Measurements from ENCODE around the gene CAPN13.
"Not testable (repeated sequence)": the region's sequence is repeated elsewhere in the genome, so short reads cannot be mapped to it uniquely, and the experiment has no call there.

CAPN13 gene

DNA sequence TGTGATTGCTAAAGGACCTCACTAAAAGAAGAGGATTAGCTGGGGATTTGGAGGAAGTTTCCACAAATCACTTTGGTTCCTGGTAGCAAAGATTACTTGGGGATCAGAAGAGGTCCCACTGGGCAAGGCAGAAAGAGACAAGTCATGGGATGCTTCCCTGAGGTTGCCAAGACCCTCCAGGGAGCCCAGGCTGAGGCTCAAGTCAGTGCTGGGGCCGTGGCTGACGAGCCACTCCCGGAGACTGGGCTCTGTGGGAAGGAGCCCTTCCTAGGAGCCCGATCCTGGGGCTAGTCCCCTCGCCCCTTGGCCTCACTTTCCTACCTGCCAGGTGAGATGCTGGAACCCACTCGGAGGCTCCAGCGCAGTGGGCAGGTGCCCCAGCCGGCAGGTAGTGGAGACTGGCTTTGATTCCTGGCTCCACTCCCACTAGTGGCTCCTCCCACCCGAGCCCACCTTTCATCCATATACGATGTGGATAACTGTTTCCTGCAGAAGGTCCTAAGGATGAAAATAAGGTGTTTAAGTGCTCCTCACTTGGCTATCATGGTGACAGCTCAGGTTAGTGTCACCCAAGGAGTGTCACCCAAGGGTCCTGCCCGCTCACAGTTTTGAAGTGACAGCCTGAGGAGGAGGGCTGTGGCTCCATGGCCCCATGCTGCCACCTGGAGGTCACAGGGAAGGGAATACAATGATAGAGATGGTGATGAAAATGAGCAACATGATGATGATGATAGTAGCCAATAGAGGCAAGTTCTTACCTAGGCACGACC, 100.5 kb downstream of the CAPN13 start:
- no peak for TF ChIP-seq Cebpa-rat (IDR thresholded peaks at IDR 0.05)
- peaks cover 0 to 10% (median 3%) of the 10 kb centered on the region in 10 experiments; a peak in 7 of 20 replicates for H3K4me1 ChIP-seq
- H3K27ac ChIP-seq, result no peak overlapping the region
- no peaks in the 10 kb centered on the region for H3K36me3 ChIP-seq
- H3K4me3 ChIP-seq, result no peak overlapping the region
- H3K4me2 ChIP-seq, result no peak overlapping the region
- H3K9me3 ChIP-seq (replicated peaks in 1 of 11), result peaks cover 10 to 16% (median 13%) of the 10 kb centered on the region in 11 experiments
- peak overlapping the region in 1 of 11 experiments; percentile 39; a peak in 1 of 22 replicates for H3K9ac ChIP-seq
- H3K27me3 ChIP-seq, result no peaks in the 10 kb centered on the region
- H4K20me1 ChIP-seq, result no peaks in the 10 kb centered on the region

DNA sequence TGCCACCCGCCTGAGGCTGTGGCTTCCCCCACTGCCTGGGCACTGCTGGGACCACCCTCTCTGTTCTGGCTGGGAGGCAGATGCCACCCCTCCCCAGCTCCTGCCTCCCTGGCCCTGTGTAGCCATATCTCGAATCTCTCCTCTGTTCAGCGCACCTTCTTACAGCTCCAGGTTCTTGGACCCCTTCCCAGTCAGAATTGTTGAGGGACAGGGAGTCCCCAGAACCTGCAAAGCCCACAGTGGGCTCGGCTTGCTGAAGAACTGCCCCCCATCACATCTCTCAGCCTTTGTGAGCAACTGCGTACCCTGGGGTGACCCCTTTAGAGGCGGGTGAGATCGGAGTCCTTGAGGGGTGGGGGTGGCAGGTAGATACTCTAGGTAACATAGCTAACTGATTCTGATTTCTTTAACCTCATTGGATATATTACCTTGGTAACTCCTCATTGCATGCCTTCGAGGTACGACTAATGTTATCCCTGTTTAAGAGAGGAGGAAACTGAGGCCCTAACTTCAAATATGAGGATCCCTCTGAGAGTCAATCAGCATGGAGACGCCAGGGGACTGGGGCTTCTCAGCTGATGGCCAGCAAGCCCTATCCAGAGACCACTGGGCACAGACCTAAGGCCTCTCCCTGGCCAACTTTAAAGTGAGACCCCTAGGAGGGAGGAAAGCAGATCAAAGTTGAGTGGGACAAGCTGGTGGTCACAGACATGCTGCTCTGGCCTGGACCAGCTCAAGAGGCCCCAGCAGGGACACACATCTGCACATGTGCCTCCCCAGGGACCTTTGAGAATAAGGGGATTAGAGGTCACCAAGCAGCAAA, 101.3 kb downstream of the CAPN13 start:
- Histone ChIP-seq H4K20me1 (no peaks in the 10 kb centered on the region), H3K4me3 (no peak overlapping the region), H3K27ac (no peak overlapping the region), H3K36me3 (no peaks in the 10 kb centered on the region), H3K9ac (peak overlapping the region in 1 of 11 experiments; percentile 39; a peak in 1 of 22 replicates), H3K27me3 (no peaks in the 10 kb centered on the region), H3K9me3 (replicated peaks in 1 of 11) (peaks cover 15 to 22% (median 17%) of the 10 kb centered on the region in 11 experiments), H3K4me1 (peaks cover 0 to 10% (median 2%) of the 10 kb centered on the region in 10 experiments; a peak in 3 of 20 replicates), H3K4me2 (no peak overlapping the region)
- no peak for TF ChIP-seq Cebpa-rat (IDR thresholded peaks at IDR 0.05)

GRCh38 chr2:30705056-30705455, 102.2 kb downstream of the CAPN13 start:
- H3K4me3 ChIP-seq, result no peak overlapping the region
- H3K9ac ChIP-seq, result no peak overlapping the region
- peaks cover 15 to 25% (median 20%) of the 10 kb centered on the region in 11 experiments for H3K9me3 ChIP-seq (replicated peaks in 1 of 11)
- no peaks in the 10 kb centered on the region for H3K36me3 ChIP-seq
- no peak for TF ChIP-seq Cebpa-rat (IDR thresholded peaks at IDR 0.05)
- H3K27me3 ChIP-seq, result no peaks in the 10 kb centered on the region
- H3K4me1 ChIP-seq, result peaks cover 0 to 10% (median 2%) of the 10 kb centered on the region in 10 experiments; a peak in 3 of 20 replicates
- H4K20me1 ChIP-seq, result no peaks in the 10 kb centered on the region
- H3K4me2 ChIP-seq, result no peak overlapping the region
- no peak overlapping the region for H3K27ac ChIP-seq

DNA sequence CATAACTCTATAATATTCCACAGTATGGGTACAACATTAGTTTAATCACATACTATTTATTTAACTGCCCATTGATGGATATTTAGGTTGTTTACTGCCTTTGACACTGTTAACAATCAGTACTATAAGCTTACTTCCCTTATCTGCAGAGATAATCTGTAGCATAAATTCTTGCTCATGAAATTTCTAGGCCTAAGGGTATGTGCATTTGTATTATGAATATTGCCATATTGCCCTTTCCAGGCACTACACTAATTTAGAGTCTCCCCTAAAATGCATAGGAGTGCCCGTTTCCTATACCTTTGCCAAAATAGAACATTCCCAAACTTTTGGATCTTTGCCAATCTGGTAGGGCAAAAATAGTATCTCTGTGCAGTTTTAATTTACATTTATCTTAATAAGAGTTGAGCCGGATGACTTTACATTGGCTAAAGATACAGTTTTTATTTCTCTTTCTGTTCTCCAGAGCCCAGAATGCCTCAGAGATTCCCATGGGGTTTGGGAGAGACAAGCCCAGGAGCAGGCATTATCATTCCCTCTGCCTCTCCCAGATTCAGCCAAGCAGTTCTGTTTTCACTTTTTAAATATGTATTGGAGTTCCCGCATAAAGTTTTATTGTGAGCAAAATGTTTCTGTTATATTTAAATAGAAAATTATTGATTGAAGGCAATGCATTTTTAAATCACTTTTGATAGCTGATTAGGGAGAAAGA, 102.8 kb downstream of the CAPN13 start:
- Histone ChIP-seq H3K9ac (no peak overlapping the region), H3K27ac (no peak overlapping the region), H3K27me3 (no peaks in the 10 kb centered on the region), H3K36me3 (no peaks in the 10 kb centered on the region), H4K20me1 (no peaks in the 10 kb centered on the region), H3K9me3 (replicated peaks in 1 of 11) (peaks cover 15 to 25% (median 20%) of the 10 kb centered on the region in 11 experiments), H3K4me2 (no peak overlapping the region), H3K4me1 (peaks cover 0 to 10% (median 2%) of the 10 kb centered on the region in 10 experiments; a peak in 3 of 20 replicates), H3K4me3 (no peak overlapping the region)
- TF ChIP-seq Cebpa-rat (IDR thresholded peaks at IDR 0.05), result no peak

DNA sequence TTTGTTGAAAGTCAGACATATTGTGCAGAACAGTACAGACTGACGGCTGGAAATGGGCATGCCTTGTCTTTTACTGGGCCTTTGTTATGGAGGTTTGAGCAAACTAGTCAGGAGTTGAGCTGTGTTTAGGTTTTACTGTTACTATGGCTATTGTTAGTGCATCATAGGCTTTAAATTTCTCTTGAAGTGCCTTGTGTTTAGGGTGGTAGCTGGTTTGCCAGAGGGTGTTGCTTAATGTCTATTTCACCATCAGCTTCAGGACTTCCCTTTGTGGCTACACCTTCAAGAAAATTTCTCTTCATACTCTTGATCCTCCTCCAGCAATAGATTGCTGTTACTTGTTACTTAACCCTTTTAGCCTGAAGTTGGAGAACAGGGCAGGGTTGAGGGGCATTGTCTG, 104.6 kb downstream of the CAPN13 start:
- Histone ChIP-seq H3K9me3 (replicated peaks in 1 of 11) (peaks cover 17 to 29% (median 23%) of the 10 kb centered on the region in 11 experiments), H3K27me3 (no peaks in the 10 kb centered on the region), H3K4me1 (peaks cover 0 to 10% (median 2%) of the 10 kb centered on the region in 10 experiments; a peak in 3 of 20 replicates), H3K36me3 (no peaks in the 10 kb centered on the region), H3K4me2 (peak overlapping the region in 3 of 11 experiments; percentile 7 to 15 (median 7); a peak in 3 of 22 replicates), H4K20me1 (no peaks in the 10 kb centered on the region), H3K27ac (peak overlapping the region in 1 of 11 experiments; percentile 7; a peak in 1 of 22 replicates), H3K9ac (no peak overlapping the region), H3K4me3 (no peak overlapping the region)
- TF ChIP-seq Cebpa-rat (IDR thresholded peaks at IDR 0.05), result no peak; a peak in 1 of 22 replicates

- peaks cover 17 to 34% (median 28%) of the 10 kb centered on the region in 11 experiments for H3K9me3 ChIP-seq (replicated peaks in 1 of 11)
- no peak overlapping the region for H3K9ac ChIP-seq
These were observed 105.5 kb downstream of the CAPN13 start for GRCh38 chr2:30701782-30702181.

GRCh38 chr2:30697242-30698103, 109.8 kb downstream of the CAPN13 start:
- H4K20me1 ChIP-seq, H3K36me3 ChIP-seq, H3K4me2 ChIP-seq, H3K27ac ChIP-seq, H3K27me3 ChIP-seq, H3K4me3 ChIP-seq, H3K4me1 ChIP-seq, H3K9ac ChIP-seq: not testable (repeated sequence)
- peaks cover 12 to 27% (median 22%) of the 10 kb centered on the region in 11 experiments for H3K9me3 ChIP-seq (replicated peaks in 1 of 11)

More at GRCh38 chr2:30701782-30702181, 105.5 kb downstream of the CAPN13 start:
- no peaks in the 10 kb centered on the region for H3K36me3 ChIP-seq
- H4K20me1 ChIP-seq, result no peaks in the 10 kb centered on the region
- no peak for TF ChIP-seq Cebpa-rat (IDR thresholded peaks at IDR 0.05)
- no peak overlapping the region for H3K27ac ChIP-seq
- no peak overlapping the region for H3K4me3 ChIP-seq
- peaks cover 0 to 10% (median 2%) of the 10 kb centered on the region in 10 experiments; a peak in 3 of 20 replicates for H3K4me1 ChIP-seq
- H3K27me3 ChIP-seq, result no peaks in the 10 kb centered on the region
- H3K4me2 ChIP-seq, result no peak overlapping the region

DNA sequence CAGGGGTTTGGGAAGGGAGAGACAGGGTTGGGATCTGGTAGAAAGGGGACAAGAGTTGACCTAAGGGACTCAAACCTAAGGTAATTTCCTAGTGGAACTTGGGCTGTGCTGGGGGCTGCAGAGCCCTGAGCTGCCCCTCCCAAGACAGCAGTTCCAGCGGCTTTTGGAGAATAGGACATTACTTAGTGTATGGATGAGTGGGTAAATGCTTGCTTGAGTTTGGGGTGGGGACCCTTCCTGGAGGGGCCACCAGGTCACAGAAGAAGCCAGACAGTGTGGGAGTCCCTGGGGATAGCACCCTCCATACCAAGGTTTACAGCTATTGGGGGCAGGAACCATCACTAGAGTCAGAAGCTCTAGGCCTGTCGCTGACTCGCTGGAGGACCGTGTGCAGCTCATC, 111.5 kb downstream of the CAPN13 start:
- no peak overlapping the region for H3K9ac ChIP-seq

More for the DNA sequence above, 111.5 kb downstream of the CAPN13 start:
- Histone ChIP-seq H4K20me1 (no peaks in the 10 kb centered on the region), H3K4me2 (no peak overlapping the region), H3K27ac (no peak overlapping the region), H3K4me3 (no peak overlapping the region), H3K9me3 (replicated peaks in 1 of 11) (peaks cover 0 to 13% (median 10%) of the 10 kb centered on the region in 11 experiments; a peak in 13 of 22 replicates), H3K4me1 (no peaks in the 10 kb centered on the region), H3K27me3 (no peaks in the 10 kb centered on the region), H3K36me3 (no peaks in the 10 kb centered on the region)
- no peak for TF ChIP-seq Cebpa-rat (IDR thresholded peaks at IDR 0.05)
